ENCODE results near the gene GRIK3.

DNA sequence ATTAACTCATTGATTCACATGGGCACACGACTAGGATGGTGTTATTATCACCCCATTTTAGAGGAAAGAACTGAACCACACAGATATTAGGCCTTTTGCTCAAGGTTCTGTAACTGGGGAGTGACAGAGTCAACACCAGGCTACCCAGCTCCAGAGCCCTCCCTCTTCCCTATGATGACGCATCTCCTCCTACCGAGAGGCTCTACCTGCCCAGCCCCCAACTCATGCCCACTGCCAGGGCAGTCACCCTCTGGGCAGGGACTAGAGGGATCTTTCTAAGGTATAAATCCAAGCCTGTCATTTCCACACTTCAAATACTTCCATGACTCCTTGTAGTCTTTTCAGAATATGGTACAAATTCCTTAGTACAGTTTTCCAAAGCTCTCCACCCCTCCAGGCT lies 171.3 kb downstream of the GRIK3 start:
- no peak for TF ChIP-seq TCF12 (IDR thresholded peaks at IDR 0.05; ENCODE audit: low read depth)
- TF ChIP-seq EP300 (IDR thresholded peaks at IDR 0.05; ENCODE audit: borderline replicate concordance): no peak
- TF ChIP-seq TAF1 (IDR thresholded peaks at IDR 0.05; ENCODE audit: low read depth): no peak
- TF ChIP-seq, protein P1, sequence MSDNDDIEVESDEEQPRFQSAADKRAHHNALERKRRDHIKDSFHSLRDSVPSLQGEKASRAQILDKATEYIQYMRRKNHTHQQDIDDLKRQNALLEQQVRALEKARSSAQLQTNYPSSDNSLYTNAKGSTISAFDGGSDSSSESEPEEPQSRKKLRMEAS (IDR thresholded peaks at IDR 0.05): no peak
